PC-9 (cell line): ENCODE measurements around the gene TMEM200C. TPM values are rescaled to one million over a fixed set of nuclear protein-coding genes. Genes with fewer than 3 reads are reported as not detected.

Source experiments
- BruUV-seq: library from RNA; stranded (reverse); fragments of 400-500 nt; replicated peaks from 2 replicates; lab custom pipeline; 2021; lab: Mats Ljungman, UMichigan
- CTCF ChIA-PET: fragments of 300-600 bp; sonication (Branson Sonifier 250); formaldehyde crosslinking; loops from one replicate; lab custom pipeline; 2022; ENCODE audit warnings: antibody characterized with exemption; lab: Charles Lee
- POLR2A ChIA-PET: fragments of 300-600 bp; sonication (Branson Sonifier 250); formaldehyde crosslinking; loops from one replicate; lab custom pipeline; 2022; ENCODE audit warnings: antibody characterized with exemption; ENCODE audit not compliant: unreplicated experiment; lab: Charles Lee
- DNase-seq, 2 experiments: peaks; one replicate each; pipeline versions ENCODE4 v3.0.0 to v3.0.0-alpha.2; 2015 to 2022; ENCODE audit warnings: mixed read lengths in 1 of 2
- H2AFZ ChIP-seq: fragments of 200-600 bp; sonication (generic); 2 replicates; pipeline ENCODE4 v1.8.1; 2017; ENCODE audit warnings: antibody characterized with exemption
- H3F3A ChIP-seq: fragments of 200-600 bp; sonication (generic); 2 replicates; pipeline ENCODE4 v1.8.1; 2017; ENCODE audit warnings: antibody characterized with exemption, mild to moderate bottlenecking, low read depth; ENCODE audit not compliant: insufficient read depth
- H3K27ac ChIP-seq: fragments of 200-600 bp; sonication (generic); 2 replicates; pipeline ENCODE4 v1.6.1; 2016; ENCODE audit warnings: mixed run types
- H3K27me3 ChIP-seq: fragments of 200-600 bp; sonication (generic); 2 replicates; pipeline ENCODE4 v1.6.1; 2016; ENCODE audit warnings: low read depth, mixed run types; ENCODE audit not compliant: insufficient read depth
- H3K36me3 ChIP-seq: fragments of 200-600 bp; sonication (generic); 2 replicates; pipeline ENCODE4 v1.6.1; 2016; ENCODE audit warnings: low read depth, mixed run types
- H3K4me1 ChIP-seq: fragments of 200-600 bp; sonication (generic); replicated peaks from 2 replicates; pipeline ENCODE4 v1.6.1; 2016; ENCODE audit warnings: mixed run types; ENCODE audit not compliant: insufficient read depth
- H3K4me2 ChIP-seq: fragments of 200-600 bp; sonication (generic); 2 replicates; pipeline ENCODE4 v1.6.1; 2017; ENCODE audit warnings: mixed run types
- H3K4me3 ChIP-seq: fragments of 200-600 bp; sonication (generic); 2 replicates; pipeline ENCODE4 v1.6.1; 2016; ENCODE audit warnings: mixed run types
- H3K79me2 ChIP-seq: fragments of 200-600 bp; sonication (generic); 2 replicates; pipeline ENCODE4 v1.6.1; 2017; ENCODE audit warnings: low read depth, mixed run types
- H3K9me2 ChIP-seq: fragments of 200-600 bp; sonication (generic); 2 replicates; pipeline ENCODE4 v1.8.1; 2017; ENCODE audit warnings: mild to moderate bottlenecking; ENCODE audit not compliant: insufficient read depth
- H3K9me3 ChIP-seq: fragments of 200-600 bp; sonication (generic); 2 replicates; pipeline ENCODE4 v1.8.1; 2016; ENCODE audit warnings: low read depth; ENCODE audit not compliant: insufficient read depth
- H4K20me1 ChIP-seq: fragments of 200-600 bp; sonication (generic); 2 replicates; pipeline ENCODE4 v1.8.1; 2017; ENCODE audit not compliant: insufficient read depth
- EZH2 ChIP-seq: fragments of 200-600 bp; sonication (generic); IDR thresholded peaks from 2 replicates; pipeline ENCODE4 v1.8.0; 2017; ENCODE audit warnings: antibody characterized with exemption, low read depth
- intact Hi-C: fragments of 100-400 bp; cut with micrococcal nuclease; formaldehyde crosslinking; loops from one replicate; pipeline ENCODE4 v1.10.0; 2022; ENCODE audit not compliant: unreplicated experiment
- total RNA-seq: library from RNA; stranded (reverse); gene quantifications from 2 replicates; pipeline ENCODE4 v1.2.3, GENCODE V29; 2021
- TF ChIP-seq, protein P1 (sequence below): fragments of 200-600 bp; sonication (generic); conservative IDR thresholded peaks from 2 replicates; pipeline ENCODE4 v1.6.1; 2017; ENCODE audit warnings: mixed run types, antibody characterized with exemption, mild to moderate bottlenecking, moderate library complexity

Gene TMEM200C
- total RNA-seq, 1 experiment from 2014 or later, result not detected

- DNase-seq, result no peak
- Histone ChIP-seq H3K27ac (no peak overlapping the region), H3K4me1 (no peaks in the 10 kb centered on the region), H3F3A (no peaks in the 10 kb centered on the region), H3K79me2 (no peaks in the 10 kb centered on the region), H2AFZ (no peak overlapping the region), H3K27me3 (no peaks in the 10 kb centered on the region), H3K4me2 (no peak overlapping the region), H4K20me1 (no peaks in the 10 kb centered on the region), H3K36me3 (no peaks in the 10 kb centered on the region), H3K9me3 (no peaks in the 10 kb centered on the region), H3K9me2 (no peaks in the 10 kb centered on the region), H3K4me3 (no peak overlapping the region)
- ChIA-PET POLR2A (no interaction called here), CTCF (no interaction called here)
- TF ChIP-seq, protein P1, sequence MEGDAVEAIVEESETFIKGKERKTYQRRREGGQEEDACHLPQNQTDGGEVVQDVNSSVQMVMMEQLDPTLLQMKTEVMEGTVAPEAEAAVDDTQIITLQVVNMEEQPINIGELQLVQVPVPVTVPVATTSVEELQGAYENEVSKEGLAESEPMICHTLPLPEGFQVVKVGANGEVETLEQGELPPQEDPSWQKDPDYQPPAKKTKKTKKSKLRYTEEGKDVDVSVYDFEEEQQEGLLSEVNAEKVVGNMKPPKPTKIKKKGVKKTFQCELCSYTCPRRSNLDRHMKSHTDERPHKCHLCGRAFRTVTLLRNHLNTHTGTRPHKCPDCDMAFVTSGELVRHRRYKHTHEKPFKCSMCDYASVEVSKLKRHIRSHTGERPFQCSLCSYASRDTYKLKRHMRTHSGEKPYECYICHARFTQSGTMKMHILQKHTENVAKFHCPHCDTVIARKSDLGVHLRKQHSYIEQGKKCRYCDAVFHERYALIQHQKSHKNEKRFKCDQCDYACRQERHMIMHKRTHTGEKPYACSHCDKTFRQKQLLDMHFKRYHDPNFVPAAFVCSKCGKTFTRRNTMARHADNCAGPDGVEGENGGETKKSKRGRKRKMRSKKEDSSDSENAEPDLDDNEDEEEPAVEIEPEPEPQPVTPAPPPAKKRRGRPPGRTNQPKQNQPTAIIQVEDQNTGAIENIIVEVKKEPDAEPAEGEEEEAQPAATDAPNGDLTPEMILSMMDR, result no peak
- no peak for TF ChIP-seq EZH2
- intact Hi-C loops, result no loop called here
- BruUV-seq, result no TSS peak
These were observed 10.9 kb downstream of the TMEM200C start for GRCh38 chr18:5884375-5884774.

DNA sequence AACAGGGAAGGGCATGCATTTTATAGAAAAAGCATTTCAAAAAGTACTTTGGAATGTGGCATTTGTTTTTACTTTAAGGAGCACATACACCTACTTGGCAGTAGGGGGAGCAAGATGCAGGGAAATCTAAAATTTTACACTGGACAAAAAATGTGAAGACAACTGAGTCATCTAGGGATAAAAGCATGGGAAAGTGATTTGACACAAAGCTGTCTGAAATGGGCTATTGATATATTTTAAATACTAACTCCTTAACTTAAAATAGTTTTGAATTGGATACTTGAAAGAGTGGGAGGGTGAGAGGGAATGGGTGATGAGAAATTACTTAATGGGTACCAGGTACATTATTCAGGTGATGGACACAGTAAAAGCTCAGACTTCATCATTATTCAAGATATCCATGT lies 15.8 kb downstream of the TMEM200C start:
- no peaks in the 10 kb centered on the region for H3K36me3 ChIP-seq
- no peaks in the 10 kb centered on the region for H3K9me3 ChIP-seq
- BruUV-seq, result no TSS peak
- no peaks in the 10 kb centered on the region for H3K4me1 ChIP-seq
- H4K20me1 ChIP-seq, result peaks cover 3% of the 10 kb centered on the region; the same call in 1 of the 2 replicates
- TF ChIP-seq EZH2, result no peak
- TF ChIP-seq, protein P1, result peak; percentile 77
- CTCF ChIA-PET, result interaction anchor here (0.6 kb wide), 1 partner anchor 1776 kb away, joined by 3 read pairs; no protein-coding TSS in a partner anchor
- no peak overlapping the region for H3K4me2 ChIP-seq
- H3K9me2 ChIP-seq, result no peaks in the 10 kb centered on the region
- H3K27ac ChIP-seq, result no peak overlapping the region
- no peak for DNase-seq
- POLR2A ChIA-PET, result no interaction called here
- intact Hi-C loops, result loop anchor here (10.0 kb wide), 1 partner anchor 515 kb away; no protein-coding TSS in a partner anchor
- no peaks in the 10 kb centered on the region for H3K79me2 ChIP-seq
- H3K27me3 ChIP-seq, result no peaks in the 10 kb centered on the region
- H3K4me3 ChIP-seq, result no peak overlapping the region
- no peak overlapping the region for H2AFZ ChIP-seq
- no peaks in the 10 kb centered on the region for H3F3A ChIP-seq

DNA sequence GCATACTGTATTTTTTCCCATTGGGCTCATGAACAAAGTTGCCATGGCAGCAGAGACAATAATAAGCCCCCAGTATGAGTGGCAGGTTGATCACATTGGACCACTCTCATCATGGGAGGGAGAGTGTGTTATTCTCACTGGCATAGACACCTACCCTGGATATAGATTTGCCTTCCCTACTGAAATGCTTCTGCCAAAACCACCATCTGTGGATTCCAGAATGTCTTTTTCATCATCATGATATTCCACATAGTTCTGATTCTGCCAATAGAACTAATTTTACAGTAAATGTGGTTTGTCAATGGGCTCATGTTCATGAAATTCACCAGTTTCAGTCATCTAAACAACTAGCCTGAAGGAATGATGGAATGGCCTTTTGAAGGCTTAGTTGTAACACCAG lies 18.4 kb downstream of the TMEM200C start:
- Histone ChIP-seq H3K27me3 (no peaks in the 10 kb centered on the region), H3K4me2 (no peak overlapping the region), H4K20me1 (peaks cover 3% of the 10 kb centered on the region; the same call in 1 of the 2 replicates), H3K36me3 (no peaks in the 10 kb centered on the region), H3K4me1 (no peaks in the 10 kb centered on the region), H3F3A (no peaks in the 10 kb centered on the region), H3K9me2 (no peaks in the 10 kb centered on the region), H2AFZ (no peak overlapping the region), H3K9me3 (no peaks in the 10 kb centered on the region), H3K79me2 (no peaks in the 10 kb centered on the region), H3K4me3 (no peak overlapping the region), H3K27ac (no peak overlapping the region)
- ChIA-PET CTCF (no interaction called here), POLR2A (no interaction called here)
- BruUV-seq, result no TSS peak
- intact Hi-C loops, result loop anchor here (10.0 kb wide), 1 partner anchor 518 kb away; no protein-coding TSS in a partner anchor
- DNase-seq, result no peak
- no peak for TF ChIP-seq EZH2
- TF ChIP-seq, protein P1, result no peak
